ENCODE results near the gene PHF20.
"Not testable (repeated sequence)": the region's sequence is repeated elsewhere in the genome, so short reads cannot be mapped to it uniquely, and the experiment has no call there.

The PHF20 gene

DNA sequence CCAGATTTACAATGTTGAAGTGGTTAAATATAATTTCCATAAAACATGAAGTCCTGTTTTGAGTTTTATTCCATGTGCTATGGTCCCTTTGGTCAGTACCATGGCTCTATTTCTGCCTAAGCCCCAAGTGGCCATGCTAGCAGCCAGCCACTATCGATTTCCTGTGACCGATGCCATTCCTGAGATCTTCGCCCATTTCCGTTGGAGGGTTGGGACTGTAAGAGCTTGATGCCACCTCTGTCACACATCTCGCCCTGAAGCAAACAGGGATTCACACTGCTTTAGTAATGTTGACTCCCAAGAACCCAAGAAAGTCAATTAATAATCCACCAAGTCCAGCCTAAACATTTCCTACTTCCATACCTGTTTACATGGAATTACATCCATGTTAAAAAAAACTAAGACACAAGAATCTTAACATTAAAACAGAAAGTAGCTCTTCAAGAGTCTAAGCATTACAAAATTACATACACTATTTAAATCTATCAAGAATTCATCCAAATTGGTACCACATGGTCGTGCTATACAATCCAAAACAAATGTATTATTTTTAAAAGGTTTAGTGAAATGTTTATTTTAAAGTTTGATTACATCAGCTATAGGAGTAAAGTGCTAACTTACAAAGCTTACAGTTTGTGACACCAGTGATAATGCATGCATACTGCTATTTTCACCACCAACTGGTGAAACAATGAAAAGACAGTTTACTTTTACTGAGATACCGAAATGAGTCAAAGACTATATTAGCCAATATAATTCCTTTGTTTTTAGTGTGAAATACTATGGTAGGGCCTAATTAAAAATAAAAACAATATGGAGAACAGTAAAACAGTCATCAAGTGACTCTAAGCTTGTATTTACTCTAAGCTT, 32.3 kb upstream of the PHF20 start:
- DNase-seq = peak; percentile 48 to 85

DNA sequence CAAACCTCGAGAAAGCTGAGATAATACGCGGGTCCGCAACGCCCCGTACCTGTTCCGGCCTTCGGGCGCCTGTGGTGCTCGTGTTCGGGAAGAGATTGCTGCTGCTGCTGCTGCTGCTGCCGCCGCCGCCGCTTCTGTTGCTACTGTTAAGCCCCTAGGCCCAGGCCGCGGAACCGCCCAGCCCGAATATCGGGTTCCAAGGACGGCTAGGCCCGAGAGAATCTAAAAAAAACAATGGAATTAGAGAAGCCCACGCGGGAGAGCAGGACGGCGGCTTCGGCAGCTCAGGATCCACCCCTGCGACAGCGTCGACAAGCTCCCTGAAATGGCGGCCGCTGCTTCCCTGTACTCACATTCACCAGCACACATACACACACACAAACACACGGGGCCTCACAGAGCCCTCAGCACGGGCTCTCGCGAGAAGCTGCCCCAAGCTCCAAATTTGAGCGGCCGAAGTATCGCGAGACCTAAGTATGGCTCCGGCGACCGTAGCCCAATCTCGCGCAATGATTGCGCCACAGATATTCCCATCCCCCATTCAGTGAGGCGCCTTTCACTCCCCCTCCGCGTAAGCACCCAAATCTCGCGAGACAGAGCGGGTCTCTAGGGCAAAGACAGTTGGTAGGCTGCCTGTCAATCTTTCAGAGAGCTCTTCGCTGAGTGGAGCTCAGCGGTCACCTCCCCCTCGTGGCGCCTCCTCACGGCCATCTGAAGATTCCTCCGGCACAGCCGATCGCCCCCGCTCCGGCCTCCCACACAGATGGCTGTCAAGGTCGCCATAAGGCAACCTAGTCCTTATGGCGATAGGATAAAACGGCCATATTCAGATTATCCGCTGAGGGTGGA, 29.7 kb upstream of the PHF20 start, which contains the start of gene RBM39:
Gene RBM39 (minus strand): TSS at position 369 of the 849 bp plus-strand sequence. CDS start 1,386 bp downstream, outside the sequence.
- peak; percentile 100 for DNase-seq

DNA sequence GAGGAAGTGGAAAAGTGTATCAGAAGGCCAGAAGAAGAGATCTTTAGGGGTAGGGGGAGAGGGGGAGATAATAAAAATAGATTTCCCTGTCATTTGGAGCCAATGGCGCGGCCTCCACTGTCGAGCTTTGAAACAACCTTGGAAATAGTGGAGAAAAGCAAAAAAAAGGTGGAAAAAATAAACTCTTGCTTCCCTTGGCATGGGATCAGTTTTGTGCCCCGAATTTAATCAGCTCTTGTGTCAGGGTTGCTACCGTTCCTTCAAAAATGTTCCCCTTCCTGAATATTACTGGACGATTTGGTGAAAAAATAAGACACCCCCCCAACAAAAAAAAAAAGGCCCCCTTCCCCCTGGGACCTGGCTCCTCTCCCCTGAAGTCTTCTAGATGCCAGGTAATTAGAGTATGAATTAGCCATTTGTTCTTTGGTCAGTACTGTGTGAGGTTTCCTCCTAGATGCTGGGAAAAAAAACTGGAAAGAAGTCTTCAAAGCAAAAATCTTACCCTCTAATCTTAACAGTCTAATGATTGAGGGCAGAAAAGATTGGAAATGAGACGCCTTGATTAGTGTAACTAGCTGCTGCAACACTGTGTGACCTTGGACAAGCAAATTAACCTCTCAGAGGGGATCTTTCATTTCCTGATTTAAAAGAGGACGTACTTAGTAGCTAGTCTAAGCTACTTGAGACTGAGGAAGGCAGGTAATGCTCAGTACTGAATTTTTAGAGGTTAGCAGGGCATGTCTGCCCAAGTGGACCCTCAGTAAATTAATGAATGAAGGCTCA, 28.9 kb upstream of the PHF20 start:
- peak in 1 of 2 experiments; percentile 68 for DNase-seq

DNA sequence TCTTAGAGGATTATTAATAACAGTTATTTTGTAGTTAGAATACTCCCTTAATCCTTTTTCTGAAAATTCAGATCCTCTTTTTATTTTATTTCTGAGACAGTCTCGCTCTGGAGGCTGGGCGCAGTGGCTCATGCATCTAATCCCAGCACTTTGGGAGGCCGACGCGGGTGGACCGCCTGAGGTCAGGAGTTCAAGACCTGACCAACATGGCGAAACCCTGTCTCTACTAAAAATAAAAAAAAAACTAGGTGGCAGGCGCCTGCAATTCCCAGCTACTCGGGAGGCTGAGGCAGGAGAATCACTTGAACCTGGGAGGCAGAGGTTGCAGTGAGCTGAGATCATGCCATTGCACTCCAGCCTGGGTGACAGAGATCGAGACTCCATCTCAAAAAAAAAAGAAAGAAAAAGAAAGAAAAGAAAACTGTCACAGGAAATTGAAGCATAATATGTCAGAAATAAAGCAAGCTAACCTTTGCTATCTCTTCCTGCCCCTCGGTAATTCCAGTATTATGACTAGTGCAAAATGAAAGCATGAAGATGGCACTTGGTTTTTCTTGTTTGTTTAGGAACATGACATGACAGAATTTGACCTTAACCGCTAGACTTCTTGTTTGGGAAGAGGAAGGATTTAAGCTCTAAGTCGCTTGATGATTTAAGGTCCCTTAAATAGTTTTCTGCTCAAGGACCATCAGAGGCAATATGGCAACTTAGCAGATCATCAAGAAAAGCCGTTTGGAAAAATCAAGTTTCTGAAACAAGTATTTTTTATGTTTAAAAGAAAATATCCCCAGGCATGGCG, 27.9 kb upstream of the PHF20 start:
- DNase-seq = no peak

GRCh38 chr20:35744492-35744841, 27.3 kb upstream of the PHF20 start:
- not testable (repeated sequence) for DNase-seq

DNA sequence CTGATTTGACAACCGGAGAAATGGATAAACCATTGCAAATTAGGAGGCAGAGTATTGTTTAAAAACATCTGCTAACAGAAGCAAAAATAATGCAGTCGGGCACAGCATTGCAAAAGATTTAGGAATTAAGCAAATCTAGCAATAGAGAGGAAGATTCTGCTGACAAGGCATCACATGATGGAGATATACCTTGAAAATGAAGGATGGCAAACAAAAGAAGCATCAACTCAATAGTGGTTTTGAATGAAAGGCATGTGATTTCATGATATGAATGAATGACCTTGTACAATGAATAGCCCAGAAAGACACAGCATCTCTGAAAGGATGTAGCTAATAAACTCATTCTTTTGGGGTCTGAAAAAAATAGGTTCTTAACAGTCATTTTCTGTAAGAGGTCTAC, 21.2 kb upstream of the PHF20 start:
- DNase-seq = no peak

DNA sequence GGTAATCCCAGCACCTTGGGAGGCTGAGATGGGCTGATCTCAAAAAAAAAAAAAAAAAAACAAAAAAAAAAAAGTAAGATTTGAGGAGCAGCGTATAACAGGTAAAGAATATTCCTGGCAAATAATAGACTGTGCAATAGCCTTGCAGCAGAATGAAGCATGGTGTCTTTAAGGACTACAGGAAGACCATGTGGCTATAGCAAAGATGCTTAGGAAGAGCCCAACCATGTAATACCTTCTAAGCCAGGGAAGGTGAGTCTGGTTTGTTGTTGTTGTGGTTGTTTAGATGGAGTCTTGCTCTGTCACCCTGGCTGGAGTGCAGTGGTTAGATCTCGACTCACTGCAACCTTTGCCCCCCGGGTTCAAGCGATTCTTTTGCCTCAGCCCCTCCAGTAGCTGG, 15.4 kb upstream of the PHF20 start:
- no peak for DNase-seq

GRCh38 chr20:35757098-35757705, 14.6 kb upstream of the PHF20 start:
- no peak for DNase-seq

DNA sequence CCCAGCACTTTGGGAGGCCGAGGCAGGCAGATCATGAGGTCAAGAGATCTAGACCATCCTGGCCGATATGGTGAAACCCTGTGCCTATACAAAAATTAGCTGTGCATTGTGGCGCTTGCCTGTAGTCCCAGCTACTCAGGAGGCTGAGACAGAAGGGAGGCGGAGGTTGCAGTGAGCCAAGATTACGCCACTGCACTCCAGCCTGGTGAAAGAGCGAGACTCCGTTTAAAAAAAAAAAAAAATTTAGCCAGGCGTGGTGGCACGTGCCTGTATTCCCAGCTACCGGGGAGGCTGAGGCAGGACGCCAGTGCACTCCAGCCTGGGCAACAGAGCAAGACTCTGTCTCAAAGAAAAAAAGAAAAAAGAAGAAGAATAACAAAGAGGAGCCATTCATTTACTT, 10.3 kb upstream of the PHF20 start:
- DNase-seq = not testable (repeated sequence)

DNA sequence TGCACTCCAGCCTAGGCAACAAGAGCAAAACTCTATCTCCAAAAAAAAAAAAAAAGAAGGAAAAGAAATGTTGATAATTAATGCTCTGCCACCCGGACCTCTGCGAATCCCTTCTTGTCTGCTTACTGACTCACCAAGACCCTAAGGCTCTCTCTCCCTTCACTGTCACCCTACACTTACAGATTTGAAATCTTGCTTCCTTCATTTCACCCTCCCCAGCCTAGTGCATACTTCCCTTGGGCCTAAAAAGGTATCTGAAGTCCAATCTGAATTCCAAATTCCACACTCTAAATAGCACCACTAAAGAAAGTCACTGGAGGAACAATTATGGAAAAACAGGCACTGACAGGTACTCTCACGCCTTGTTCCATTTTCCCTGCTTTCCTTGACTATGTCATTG, 9.4 kb upstream of the PHF20 start:
- no peak for DNase-seq

DNA sequence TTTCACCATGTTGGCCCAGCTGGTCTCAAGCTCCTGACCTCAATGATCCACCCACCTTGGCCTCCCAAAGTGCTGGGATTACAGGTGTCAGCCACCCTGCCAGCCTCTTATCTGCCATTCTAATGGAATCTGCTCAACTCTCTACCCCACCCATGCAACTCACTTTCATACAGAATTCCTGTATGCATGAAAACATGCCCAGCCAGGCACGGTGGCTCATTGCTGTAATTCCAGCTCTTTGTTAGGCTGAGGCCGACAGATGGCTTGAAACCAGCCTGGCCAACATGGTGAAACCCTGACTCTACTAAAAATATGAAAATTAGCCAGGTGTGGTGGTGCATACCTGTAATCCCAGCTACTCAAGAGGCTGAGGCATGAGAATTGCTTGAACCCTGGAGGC, 6.9 kb upstream of the PHF20 start:
- DNase-seq = not testable (repeated sequence)

GRCh38 chr20:35766843-35767242, 5.0 kb upstream of the PHF20 start:
- no peak for DNase-seq

DNA sequence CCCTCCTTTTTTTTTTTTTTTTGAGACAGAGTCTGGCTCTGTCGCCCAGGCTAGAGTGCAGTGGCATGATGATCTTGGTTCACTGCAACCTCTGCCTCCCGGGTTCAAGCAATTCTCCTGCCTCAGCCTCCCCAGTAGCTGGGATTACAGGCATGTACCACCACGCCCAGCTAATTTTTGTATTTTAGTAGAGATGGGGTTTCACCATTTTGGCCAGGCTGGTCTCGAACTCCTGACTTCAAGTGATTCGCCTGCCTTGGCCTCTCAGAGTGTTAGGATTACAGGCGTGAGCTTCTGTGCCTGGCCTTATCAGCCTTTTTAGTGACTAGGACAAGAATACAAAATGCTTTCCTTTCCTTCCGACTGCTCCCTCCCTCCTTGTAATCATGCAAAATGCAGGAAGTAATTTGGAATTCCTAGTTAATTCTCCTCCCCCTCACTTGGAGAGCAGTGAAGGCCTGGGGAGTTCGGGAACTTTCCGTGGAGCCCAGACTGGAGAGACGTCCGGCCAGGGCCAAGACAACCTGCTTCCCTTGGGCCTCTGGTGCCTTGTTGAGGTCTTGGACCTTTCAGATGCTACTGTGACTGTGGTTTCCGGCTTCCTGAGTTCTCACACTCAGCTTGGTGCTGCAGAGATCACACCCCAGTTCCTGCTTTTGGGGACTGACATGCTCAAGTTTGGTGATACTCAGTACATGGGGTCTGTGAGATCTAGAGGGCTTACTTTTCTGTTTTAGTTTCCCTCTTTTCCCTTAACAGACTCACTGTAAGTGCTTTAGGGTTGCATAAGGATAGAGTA, 3.9 kb upstream of the PHF20 start:
- no peak for DNase-seq

- peak; percentile 91 to 97 for DNase-seq
Measured at GRCh38 chr20:35768731-35769664, 2.8 kb upstream of the PHF20 start.

GRCh38 chr20:35771367-35771688, 487 bp upstream of the PHF20 start:
- no peak for DNase-seq

GRCh38 chr20:35772563-35773058, 796 bp downstream of the PHF20 start:
- no peak for DNase-seq

DNA sequence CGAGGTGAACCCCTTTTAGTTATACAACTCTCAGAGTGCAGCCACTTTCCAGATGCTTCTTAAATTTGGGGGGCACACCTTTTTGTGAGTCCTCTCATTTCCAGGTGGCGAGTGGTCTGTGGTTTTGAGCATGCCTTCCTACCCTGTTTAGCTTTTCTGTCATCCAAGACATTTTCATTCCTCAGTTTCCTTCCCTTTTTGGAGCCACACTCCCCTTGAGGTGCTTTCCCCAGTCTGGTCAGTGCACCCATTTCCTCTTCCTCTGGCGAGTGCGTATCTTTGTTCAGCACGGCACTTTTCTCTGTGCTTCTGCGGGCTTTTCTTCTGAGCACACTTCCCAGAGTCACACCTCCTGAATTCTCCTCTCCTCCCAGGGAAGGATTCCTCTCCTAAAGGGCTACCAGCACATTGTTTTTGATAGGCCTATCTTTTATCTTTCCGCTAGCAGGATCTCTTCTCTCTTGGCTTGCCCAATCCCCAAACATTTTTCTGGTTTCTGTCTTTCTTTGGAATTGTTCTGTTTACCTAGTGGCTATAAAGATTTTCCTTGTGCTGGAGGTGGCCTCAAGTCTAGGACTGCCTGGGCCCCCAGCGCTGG, 1.4 kb downstream of the PHF20 start:
- no peak for DNase-seq

DNA sequence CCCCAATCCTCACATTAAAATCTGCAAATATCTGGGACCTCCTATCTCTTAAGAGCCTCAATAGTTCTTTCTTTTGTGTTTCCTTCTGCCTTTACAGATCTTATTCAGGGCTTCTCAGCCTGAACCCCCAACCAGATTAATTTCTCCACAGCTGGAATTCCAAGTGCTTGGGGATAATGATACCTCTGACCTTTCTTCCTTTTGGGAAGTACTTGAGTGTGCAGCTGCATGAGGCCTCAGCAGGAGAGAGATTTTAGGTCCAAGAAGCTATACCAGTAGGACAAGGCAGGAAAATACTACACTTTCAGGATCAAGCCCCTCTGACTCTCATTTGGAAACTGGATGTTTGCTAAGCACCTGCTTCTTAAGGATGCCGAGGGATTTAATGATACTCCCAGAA, 2.6 kb downstream of the PHF20 start:
- DNase-seq = no peak

DNA sequence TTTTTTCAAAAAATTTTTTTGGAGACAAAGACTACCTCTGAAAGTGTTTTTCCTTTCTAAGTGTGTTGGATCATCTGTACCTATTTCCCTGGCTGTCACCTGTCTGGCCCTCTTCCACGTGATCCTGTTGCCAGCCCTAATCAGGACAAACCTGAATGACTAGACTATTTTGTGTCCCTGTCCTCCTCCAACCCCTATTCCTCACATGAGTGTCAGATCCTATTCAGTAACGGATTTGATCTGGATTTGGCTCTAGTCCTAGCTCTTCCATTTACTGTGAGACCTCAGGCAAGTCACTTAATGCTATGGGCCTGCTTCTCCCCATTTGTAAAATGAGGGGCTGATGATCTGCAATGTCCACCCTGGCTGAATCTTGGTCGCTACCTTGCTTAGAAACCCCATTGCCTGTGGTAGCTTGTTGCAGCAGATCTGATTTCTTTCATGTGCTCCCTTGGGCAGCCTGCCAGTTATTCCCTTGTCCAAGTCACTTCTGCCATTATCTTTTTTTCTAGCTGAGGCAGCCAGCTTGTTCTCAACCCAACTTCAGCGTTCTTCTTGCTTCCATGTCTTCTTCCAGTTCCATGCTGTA, 4.8 kb downstream of the PHF20 start:
- DNase-seq = no peak

Data from SW 1271 (cell line).